GM12878 (cell line): ENCODE data around the gene HRG. TPM values are rescaled to one million over a fixed set of nuclear protein-coding genes. Genes with fewer than 3 reads are reported as not detected.
A peak's percentile ranks its signal among the peaks of the same experiment; 100 is the strongest.

Experiments
- ATAC-seq: fragments of 200-7000 bp; cut with Tn5 transposase; 3 replicates; pipeline ENCODE4 v1.9.1; 2020; ENCODE audit warnings: mild to moderate bottlenecking, moderate library complexity
- BruUV-seq: library from RNA; stranded (reverse); fragments of 400-500 nt; replicated peaks from 2 replicates; lab custom pipeline; 2021; lab: Mats Ljungman, UMichigan
- CTCF ChIA-PET: fragments of 300-600 bp; sonication (Branson Sonifier 250); formaldehyde crosslinking; extraction: SDS; loops from one replicate; lab custom pipeline; 2021; ENCODE audit warnings: inconsistent platforms; lab: Yijun Ruan, JAX
- POLR2A ChIA-PET: fragments of 350-600 bp; formaldehyde crosslinking; extraction: SDS; loops from one replicate; lab custom pipeline; 2021; ENCODE audit warnings: inconsistent platforms; lab: Charles Lee
- RAD21 ChIA-PET: fragments of 300-600 bp; sonication (Branson Sonifier 250); formaldehyde crosslinking; loops from one replicate; lab custom pipeline; 2023; ENCODE audit warnings: antibody characterized with exemption; ENCODE audit not compliant: unreplicated experiment; lab: Charles Lee
- SMC1A ChIA-PET: fragments of 300-600 bp; sonication (Branson Sonifier 250); formaldehyde crosslinking; loops from one replicate; lab custom pipeline; 2023; ENCODE audit not compliant: unreplicated experiment, uncharacterized antibody; lab: Charles Lee
- DNase-seq: peaks from one replicate; pipeline ENCODE4 v3.0.0-alpha.2; 2011; ENCODE audit warnings: low read depth, low spot score
- FAIRE-seq: peaks from 3 replicates; lab custom pipeline; 2011; peaks lifted over from hg19 to GRCh38; lab: Jason Lieb, UNC
- H2AFZ ChIP-seq: 2 replicates; pipeline ENCODE4 v1.6.0; 2011; ENCODE audit warnings: low read depth, low read length, control low read depth; ENCODE audit not compliant: control insufficient read depth
- H3K27ac ChIP-seq: 2 replicates; pipeline ENCODE4 v1.5.1; 2011; ENCODE audit warnings: control low read depth; ENCODE audit not compliant: control insufficient read depth, insufficient read depth
- H3K27me3 ChIP-seq, 2 experiments: replicated peaks in 1 of 2; 2 replicates each; pipeline versions ENCODE4 v1.6.0 to v1.6.1; 2011; ENCODE audit warnings: low read length in 1 of 2; ENCODE audit not compliant: control insufficient read depth in 2 of 2, insufficient read depth in 2 of 2
- H3K36me3 ChIP-seq, 2 experiments: 2 replicates each; pipeline ENCODE4 v1.5.1; 2011; ENCODE audit warnings: low read length in 1 of 2; ENCODE audit not compliant: control insufficient read depth in 2 of 2, insufficient read depth in 2 of 2
- H3K4me1 ChIP-seq: 2 replicates; pipeline ENCODE4 v1.6.1; 2011; ENCODE audit warnings: mild to moderate bottlenecking, low read length, moderate library complexity, mixed read lengths; ENCODE audit not compliant: control insufficient read depth, insufficient read depth
- H3K4me2 ChIP-seq: 2 replicates; pipeline ENCODE4 v1.6.0; 2011; ENCODE audit warnings: control low read depth; ENCODE audit not compliant: control insufficient read depth, insufficient read depth
- H3K4me3 ChIP-seq: fragments of 200-600 bp; sonication (generic); 2 replicates; pipeline ENCODE4 v1.5.1; 2016
- H3K79me2 ChIP-seq: 2 replicates; pipeline ENCODE4 v1.6.0; 2011; ENCODE audit warnings: low read length; ENCODE audit not compliant: control insufficient read depth, insufficient read depth
- H3K9ac ChIP-seq: 2 replicates; pipeline ENCODE4 v1.8.0; 2011; ENCODE audit warnings: low read length, control low read depth, mixed read lengths; ENCODE audit not compliant: control insufficient read depth, insufficient read depth
- H3K9me3 ChIP-seq: replicated peaks from 3 replicates; pipeline ENCODE4 v1.5.1; 2011; ENCODE audit warnings: mild to moderate bottlenecking, low read length; ENCODE audit not compliant: control insufficient read depth, insufficient read depth
- H4K20me1 ChIP-seq: 2 replicates; pipeline ENCODE4 v1.6.0; 2011; ENCODE audit not compliant: control insufficient read depth, insufficient read depth
- ATF7 ChIP-seq: fragments of 450-650 bp; IDR thresholded peaks from 2 replicates; pipeline ENCODE4 v1.6.1; 2016; ENCODE audit warnings: low read depth, mild to moderate bottlenecking
- CEBPB ChIP-seq, 2 experiments: fragments of 150-350 bp in 1 of 2; IDR thresholded peaks; 2 replicates each; pipeline ENCODE4 v1.6.1; 2012 to 2014; ENCODE audit warnings: low read depth in 2 of 2, low read length in 2 of 2, borderline replicate concordance in 1 of 2, inconsistent platforms in 1 of 2
- HDAC2 ChIP-seq: fragments of 200-600 bp; sonication (generic); IDR thresholded peaks from 2 replicates; pipeline ENCODE4 v1.6.1; 2017
- HSF1 ChIP-seq: fragments of 150-350 bp; IDR thresholded peaks from 2 replicates; pipeline ENCODE4 v1.6.1; 2014; ENCODE audit warnings: mild to moderate bottlenecking, low read depth, low read length
- MXI1 ChIP-seq: fragments of 150-350 bp; IDR thresholded peaks from 2 replicates; pipeline ENCODE4 v1.6.1; 2011; ENCODE audit warnings: low read depth, mild to moderate bottlenecking, inconsistent platforms, low read length, improper control_type of control experiment
- MYB ChIP-seq: fragments of 150-350 bp; IDR thresholded peaks from 2 replicates; pipeline ENCODE4 v1.6.1; 2014; ENCODE audit warnings: mild to moderate bottlenecking, low read depth, low read length, borderline replicate concordance
- NR2F1 ChIP-seq: fragments of 450-650 bp; conservative IDR thresholded peaks from 2 replicates; pipeline ENCODE4 v1.6.1; 2017; ENCODE audit warnings: mild to moderate bottlenecking
- RFX5 ChIP-seq: IDR thresholded peaks from 2 replicates; pipeline ENCODE4 v1.6.1; 2011; ENCODE audit warnings: low read depth, low read length, improper control_type of control experiment
- TBL1XR1 ChIP-seq: IDR thresholded peaks from 2 replicates; pipeline ENCODE4 v1.6.1; 2012; ENCODE audit warnings: low read depth, low read length, improper control_type of control experiment
- ZNF217 ChIP-seq: fragments of 450-650 bp; IDR thresholded peaks from 2 replicates; pipeline ENCODE4 v1.6.1; 2017; ENCODE audit warnings: antibody characterized with exemption, mild to moderate bottlenecking
- WGBS: methylation state at CpG from one replicate; pipeline ENCODE4 v1.1.6; 2016; ENCODE audit warnings: low lambda C conversion rate; ENCODE audit not compliant: insufficient replicate concordance, insufficient coverage; ENCODE audit errors: missing lambda C conversion rate; 5-methylcytosine and 5-hydroxymethylcytosine counted together
- in situ Hi-C: fragments of 300-500 bp; cut with MboI; formaldehyde crosslinking; loops from 9 replicates; pipeline ENCODE4 v1.14.3; 2018; ENCODE audit warnings: mixed read lengths
- intact Hi-C: fragments of 100-400 bp; cut with micrococcal nuclease; formaldehyde crosslinking; loops from one replicate; pipeline ENCODE4 v1.14.2; 2022; ENCODE audit not compliant: unreplicated experiment
- polyA plus RNA-seq, 11 experiments: library from polyadenylated mRNA; depleted of rRNA in 4 of 11; unstranded in 6 of 11; stranded (reverse) in 5 of 11; fragments of >200 nt; fragmentation: Nextera tagmentation in 4 of 11; fragmentation: Illumina TruSeq in 1 of 11; extraction: Ambion mirVana in 4 of 11; extraction: Trizol in 1 of 11; gene quantifications; 1 replicate in 1 of 11; 2 replicates in 10 of 11; pipeline versions ENCODE4 v1.2.1 to v1.2.3, GENCODE V29; 2011 to 2016; ENCODE audit warnings: inconsistent platforms in 2 of 11, missing spikeins in 2 of 11, low read depth in 1 of 11
- total RNA-seq, 4 experiments: library from RNA; depleted of rRNA in 3 of 4; stranded (reverse); fragments of >200 nt in 3 of 4; fragmentation: Illumina TruSeq in 1 of 4; extraction: Trizol in 1 of 4; gene quantifications; 2 replicates each; pipeline versions ENCODE4 v1.2.1 to v1.2.3, GENCODE V29; 2013 to 2021
- TF ChIP-seq, protein P1 (sequence below): IDR thresholded peaks from 2 replicates; pipeline ENCODE4 v1.6.1; 2012; ENCODE audit warnings: low read length, inconsistent platforms
- TF ChIP-seq, protein P2 (sequence below), 3 experiments: IDR thresholded peaks in 2 of 3; conservative IDR thresholded peaks in 1 of 3; 2 replicates each; pipeline ENCODE4 v1.5.1; 2011; ENCODE audit warnings: low read depth in 3 of 3, low read length in 3 of 3, mild to moderate bottlenecking in 3 of 3, control low read depth in 2 of 3, moderate library complexity in 2 of 3, inconsistent platforms in 1 of 3, mixed read lengths in 1 of 3; ENCODE audit not compliant: control insufficient read depth in 2 of 3, insufficient read depth in 1 of 3; ENCODE audit errors: extremely low read depth in 1 of 3
- TF ChIP-seq, protein P3 (sequence below): fragments of 450-650 bp; formaldehyde crosslinking; IDR thresholded peaks from 2 replicates; pipeline ENCODE4 v1.4.0; 2020; ENCODE audit warnings: mild to moderate bottlenecking, moderate library complexity

Gene HRG
- total and polyA plus RNA-seq, 10 of the 15 experiments (the other 5 are each of a cell fraction or from before 2014, with no cell fraction given), result 0.21 TPM; not detected in 9

DNA sequence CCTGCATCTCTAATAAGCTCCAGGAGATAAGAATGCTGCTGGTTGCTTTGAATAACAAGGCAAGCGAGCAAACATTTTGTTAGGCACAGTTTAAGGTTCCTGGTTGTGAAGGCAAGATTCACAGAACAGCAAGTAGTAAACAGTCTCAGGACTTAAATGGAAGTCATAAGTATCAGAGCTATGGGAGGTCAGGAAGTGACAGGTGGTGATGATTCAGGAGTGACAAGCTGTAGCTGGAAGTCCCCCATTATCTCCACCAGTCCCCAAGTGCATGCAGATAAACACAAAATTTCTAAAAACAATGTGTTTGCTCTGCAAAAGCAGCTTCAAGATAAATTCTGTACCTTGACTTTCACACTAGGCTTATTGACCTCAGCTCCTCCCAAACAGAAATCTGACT lies 22.3 kb upstream of the HRG start:
- DNase-seq, result no peak
- TF ChIP-seq MXI1 (no peak), RFX5 (no peak), MYB (no peak), ZNF217 (no peak), TBL1XR1 (no peak), ATF7 (no peak), NR2F1 (no peak), HSF1 (no peak), HDAC2 (no peak), CEBPB (IDR thresholded peaks at IDR 0.05; ENCODE audit: borderline replicate concordance in 1 of 2, low read depth in 2 of 2, low read length in 2 of 2) (no peak)
- TF ChIP-seq, protein P1, sequence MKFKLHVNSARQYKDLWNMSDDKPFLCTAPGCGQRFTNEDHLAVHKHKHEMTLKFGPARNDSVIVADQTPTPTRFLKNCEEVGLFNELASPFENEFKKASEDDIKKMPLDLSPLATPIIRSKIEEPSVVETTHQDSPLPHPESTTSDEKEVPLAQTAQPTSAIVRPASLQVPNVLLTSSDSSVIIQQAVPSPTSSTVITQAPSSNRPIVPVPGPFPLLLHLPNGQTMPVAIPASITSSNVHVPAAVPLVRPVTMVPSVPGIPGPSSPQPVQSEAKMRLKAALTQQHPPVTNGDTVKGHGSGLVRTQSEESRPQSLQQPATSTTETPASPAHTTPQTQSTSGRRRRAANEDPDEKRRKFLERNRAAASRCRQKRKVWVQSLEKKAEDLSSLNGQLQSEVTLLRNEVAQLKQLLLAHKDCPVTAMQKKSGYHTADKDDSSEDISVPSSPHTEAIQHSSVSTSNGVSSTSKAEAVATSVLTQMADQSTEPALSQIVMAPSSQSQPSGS, result no peak
- TF ChIP-seq, protein P2, sequence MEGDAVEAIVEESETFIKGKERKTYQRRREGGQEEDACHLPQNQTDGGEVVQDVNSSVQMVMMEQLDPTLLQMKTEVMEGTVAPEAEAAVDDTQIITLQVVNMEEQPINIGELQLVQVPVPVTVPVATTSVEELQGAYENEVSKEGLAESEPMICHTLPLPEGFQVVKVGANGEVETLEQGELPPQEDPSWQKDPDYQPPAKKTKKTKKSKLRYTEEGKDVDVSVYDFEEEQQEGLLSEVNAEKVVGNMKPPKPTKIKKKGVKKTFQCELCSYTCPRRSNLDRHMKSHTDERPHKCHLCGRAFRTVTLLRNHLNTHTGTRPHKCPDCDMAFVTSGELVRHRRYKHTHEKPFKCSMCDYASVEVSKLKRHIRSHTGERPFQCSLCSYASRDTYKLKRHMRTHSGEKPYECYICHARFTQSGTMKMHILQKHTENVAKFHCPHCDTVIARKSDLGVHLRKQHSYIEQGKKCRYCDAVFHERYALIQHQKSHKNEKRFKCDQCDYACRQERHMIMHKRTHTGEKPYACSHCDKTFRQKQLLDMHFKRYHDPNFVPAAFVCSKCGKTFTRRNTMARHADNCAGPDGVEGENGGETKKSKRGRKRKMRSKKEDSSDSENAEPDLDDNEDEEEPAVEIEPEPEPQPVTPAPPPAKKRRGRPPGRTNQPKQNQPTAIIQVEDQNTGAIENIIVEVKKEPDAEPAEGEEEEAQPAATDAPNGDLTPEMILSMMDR (IDR thresholded peaks at IDR 0.05 in 2 of 3, conservative IDR thresholded peaks at IDR 0.05 in 1 of 3; ENCODE audit: control insufficient read depth in 2 of 3, extremely low read depth in 1 of 3, insufficient read depth in 1 of 3, low read depth in 3 of 3, low read length in 3 of 3), result no peak
- TF ChIP-seq, protein P3, sequence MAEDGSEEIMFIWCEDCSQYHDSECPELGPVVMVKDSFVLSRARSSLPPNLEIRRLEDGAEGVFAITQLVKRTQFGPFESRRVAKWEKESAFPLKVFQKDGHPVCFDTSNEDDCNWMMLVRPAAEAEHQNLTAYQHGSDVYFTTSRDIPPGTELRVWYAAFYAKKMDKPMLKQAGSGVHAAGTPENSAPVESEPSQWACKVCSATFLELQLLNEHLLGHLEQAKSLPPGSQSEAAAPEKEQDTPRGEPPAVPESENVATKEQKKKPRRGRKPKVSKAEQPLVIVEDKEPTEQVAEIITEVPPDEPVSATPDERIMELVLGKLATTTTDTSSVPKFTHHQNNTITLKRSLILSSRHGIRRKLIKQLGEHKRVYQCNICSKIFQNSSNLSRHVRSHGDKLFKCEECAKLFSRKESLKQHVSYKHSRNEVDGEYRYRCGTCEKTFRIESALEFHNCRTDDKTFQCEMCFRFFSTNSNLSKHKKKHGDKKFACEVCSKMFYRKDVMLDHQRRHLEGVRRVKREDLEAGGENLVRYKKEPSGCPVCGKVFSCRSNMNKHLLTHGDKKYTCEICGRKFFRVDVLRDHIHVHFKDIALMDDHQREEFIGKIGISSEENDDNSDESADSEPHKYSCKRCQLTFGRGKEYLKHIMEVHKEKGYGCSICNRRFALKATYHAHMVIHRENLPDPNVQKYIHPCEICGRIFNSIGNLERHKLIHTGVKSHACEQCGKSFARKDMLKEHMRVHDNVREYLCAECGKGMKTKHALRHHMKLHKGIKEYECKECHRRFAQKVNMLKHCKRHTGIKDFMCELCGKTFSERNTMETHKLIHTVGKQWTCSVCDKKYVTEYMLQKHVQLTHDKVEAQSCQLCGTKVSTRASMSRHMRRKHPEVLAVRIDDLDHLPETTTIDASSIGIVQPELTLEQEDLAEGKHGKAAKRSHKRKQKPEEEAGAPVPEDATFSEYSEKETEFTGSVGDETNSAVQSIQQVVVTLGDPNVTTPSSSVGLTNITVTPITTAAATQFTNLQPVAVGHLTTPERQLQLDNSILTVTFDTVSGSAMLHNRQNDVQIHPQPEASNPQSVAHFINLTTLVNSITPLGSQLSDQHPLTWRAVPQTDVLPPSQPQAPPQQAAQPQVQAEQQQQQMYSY (CRISPR knock-in tag), result no peak

More for the DNA sequence above, 22.3 kb upstream of the HRG start:
- no peak overlapping the region for H3K9ac ChIP-seq
- no peaks in the 10 kb centered on the region for H4K20me1 ChIP-seq
- ATAC-seq (peak; percentile 52; the same call in 2 of the 3 replicates), FAIRE-seq (no peak)
- RAD21 ChIA-PET, result no interaction called here
- intact Hi-C loops (no loop called here), in situ Hi-C loops (no loop called here)
- H3K27ac ChIP-seq, result no peak overlapping the region
- H3K79me2 ChIP-seq, result no peaks in the 10 kb centered on the region
- WGBS, result 47% methylated on average over 1 of the region's 1 CpG
- no TSS peak for BruUV-seq
- no peak overlapping the region for H3K4me3 ChIP-seq
- CTCF ChIA-PET, result interaction anchor here (1.0 to 2.2 kb wide), 3 partner anchors 20 to 28 kb away, joined by 4 to 8 read pairs (median 6); no protein-coding TSS in a partner anchor
- POLR2A ChIA-PET, result no interaction called here
- SMC1A ChIA-PET, result interaction anchor here (0.6 to 0.9 kb wide), 2 partner anchors 10 to 60 kb away, joined by 3 to 4 read pairs; no protein-coding TSS in a partner anchor
- H3K4me1 ChIP-seq, result no peaks in the 10 kb centered on the region
- H3K27me3 ChIP-seq, result no peaks in the 10 kb centered on the region; a peak in 1 of 4 replicates
- H3K9me3 ChIP-seq, result no peaks in the 10 kb centered on the region; the same call in 2 of the 3 replicates
- no peaks in the 10 kb centered on the region for H3K36me3 ChIP-seq
- H3K4me2 ChIP-seq, result no peak overlapping the region
- no peak overlapping the region for H2AFZ ChIP-seq
